22Rv1 (cell line): ENCODE measurements around the gene SULT1A2.
"Not testable (repeated sequence)": the region's sequence is repeated elsewhere in the genome, so short reads cannot be mapped to it uniquely, and the experiment has no call there.

Source experiments
- ZFX ChIP-seq: fragments of 450-650 bp; IDR thresholded peaks from 2 replicates; pipeline ENCODE4 v1.6.1; 2017; ENCODE audit warnings: antibody characterized with exemption, borderline replicate concordance
- TF ChIP-seq, protein P1 (sequence below): fragments of 450-650 bp; IDR thresholded peaks from 2 replicates; pipeline ENCODE4 v1.5.1; 2017; ENCODE audit warnings: mild to moderate bottlenecking

DNA sequence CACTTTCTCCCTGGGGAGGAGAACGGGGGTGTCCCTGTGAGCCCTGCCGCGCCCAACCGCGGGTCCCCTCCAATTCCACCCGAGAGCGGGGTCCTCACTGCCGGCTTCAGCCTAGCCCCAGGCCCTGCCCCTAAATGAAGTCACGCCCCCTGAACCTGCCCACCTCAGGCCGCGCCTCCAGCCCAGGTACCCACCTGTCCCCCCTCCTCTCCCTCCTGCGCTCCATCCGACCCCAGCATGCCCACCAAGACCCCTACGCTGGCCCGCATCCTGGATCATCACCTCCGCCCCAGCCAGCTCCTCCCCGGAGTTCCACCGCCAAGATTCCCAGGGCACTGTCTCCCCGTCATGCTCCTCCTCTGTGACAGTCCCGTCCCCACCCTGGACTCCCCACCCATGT lies 4.1 kb upstream of the SULT1A2 start:
- TF ChIP-seq, protein P1, sequence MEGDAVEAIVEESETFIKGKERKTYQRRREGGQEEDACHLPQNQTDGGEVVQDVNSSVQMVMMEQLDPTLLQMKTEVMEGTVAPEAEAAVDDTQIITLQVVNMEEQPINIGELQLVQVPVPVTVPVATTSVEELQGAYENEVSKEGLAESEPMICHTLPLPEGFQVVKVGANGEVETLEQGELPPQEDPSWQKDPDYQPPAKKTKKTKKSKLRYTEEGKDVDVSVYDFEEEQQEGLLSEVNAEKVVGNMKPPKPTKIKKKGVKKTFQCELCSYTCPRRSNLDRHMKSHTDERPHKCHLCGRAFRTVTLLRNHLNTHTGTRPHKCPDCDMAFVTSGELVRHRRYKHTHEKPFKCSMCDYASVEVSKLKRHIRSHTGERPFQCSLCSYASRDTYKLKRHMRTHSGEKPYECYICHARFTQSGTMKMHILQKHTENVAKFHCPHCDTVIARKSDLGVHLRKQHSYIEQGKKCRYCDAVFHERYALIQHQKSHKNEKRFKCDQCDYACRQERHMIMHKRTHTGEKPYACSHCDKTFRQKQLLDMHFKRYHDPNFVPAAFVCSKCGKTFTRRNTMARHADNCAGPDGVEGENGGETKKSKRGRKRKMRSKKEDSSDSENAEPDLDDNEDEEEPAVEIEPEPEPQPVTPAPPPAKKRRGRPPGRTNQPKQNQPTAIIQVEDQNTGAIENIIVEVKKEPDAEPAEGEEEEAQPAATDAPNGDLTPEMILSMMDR, result not testable (repeated sequence)
- TF ChIP-seq ZFX, result not testable (repeated sequence)
